ENCODE measurements around the gene SLC22A4.

The SLC22A4 gene

GRCh38 chr5:132301344-132302271, 7.4 kb downstream of the SLC22A4 start:
- TF ChIP-seq FOXP2 (optimal IDR thresholded peaks at IDR 0.05; ENCODE audit: borderline replicate concordance, extremely low read depth, extremely low read length, insufficient read depth) (no peak), POLR2AphosphoS5 (IDR thresholded peaks at IDR 0.05; ENCODE audit: low read depth, low read length) (no peak), TAF1 (IDR thresholded peaks at IDR 0.05; ENCODE audit: borderline replicate concordance, insufficient read depth, low read length) (no peak)

GRCh38 chr5:132302413-132302812, 8.2 kb downstream of the SLC22A4 start:
- no peak for TF ChIP-seq SIN3A (IDR thresholded peaks at IDR 0.05; ENCODE audit: borderline replicate concordance, insufficient read depth, low read length)
- no peak for TF ChIP-seq REST (IDR thresholded peaks at IDR 0.05; ENCODE audit: insufficient read depth in 1 of 2, low read depth in 2 of 2, low read length in 2 of 2)
- TF ChIP-seq POLR2AphosphoS5 (IDR thresholded peaks at IDR 0.05; ENCODE audit: low read depth, low read length) = no peak
- no peak for TF ChIP-seq FOXP2 (optimal IDR thresholded peaks at IDR 0.05; ENCODE audit: borderline replicate concordance, extremely low read depth, extremely low read length, insufficient read depth)
- TF ChIP-seq TAF1 (IDR thresholded peaks at IDR 0.05; ENCODE audit: borderline replicate concordance, insufficient read depth, low read length) = no peak

- no peak for TF ChIP-seq TAF1 (IDR thresholded peaks at IDR 0.05; ENCODE audit: borderline replicate concordance, insufficient read depth, low read length)
- no peak for TF ChIP-seq POLR2AphosphoS5 (IDR thresholded peaks at IDR 0.05; ENCODE audit: low read depth, low read length)
- no peak for TF ChIP-seq SIN3A (IDR thresholded peaks at IDR 0.05; ENCODE audit: borderline replicate concordance, insufficient read depth, low read length)
- TF ChIP-seq FOXP2 (optimal IDR thresholded peaks at IDR 0.05; ENCODE audit: borderline replicate concordance, extremely low read depth, extremely low read length, insufficient read depth) = no peak
- TF ChIP-seq REST (IDR thresholded peaks at IDR 0.05; ENCODE audit: insufficient read depth in 1 of 2, low read depth in 2 of 2, low read length in 2 of 2) = no peak
These were observed 9.4 kb downstream of the SLC22A4 start for GRCh38 chr5:132303589-132303988.

GRCh38 chr5:132305420-132305819, 11.2 kb downstream of the SLC22A4 start:
- TF ChIP-seq SIN3A (IDR thresholded peaks at IDR 0.05; ENCODE audit: borderline replicate concordance, insufficient read depth, low read length) (no peak), TAF1 (IDR thresholded peaks at IDR 0.05; ENCODE audit: borderline replicate concordance, insufficient read depth, low read length) (no peak), REST (IDR thresholded peaks at IDR 0.05; ENCODE audit: insufficient read depth in 1 of 2, low read depth in 2 of 2, low read length in 2 of 2) (no peak), FOXP2 (optimal IDR thresholded peaks at IDR 0.05; ENCODE audit: borderline replicate concordance, extremely low read depth, extremely low read length, insufficient read depth) (no peak), POLR2AphosphoS5 (IDR thresholded peaks at IDR 0.05; ENCODE audit: low read depth, low read length) (no peak)

GRCh38 chr5:132308701-132309100, 14.5 kb downstream of the SLC22A4 start:
- TF ChIP-seq SIN3A (IDR thresholded peaks at IDR 0.05; ENCODE audit: borderline replicate concordance, insufficient read depth, low read length) = no peak
- no peak for TF ChIP-seq REST (IDR thresholded peaks at IDR 0.05; ENCODE audit: insufficient read depth in 1 of 2, low read depth in 2 of 2, low read length in 2 of 2)
- TF ChIP-seq POLR2AphosphoS5 (IDR thresholded peaks at IDR 0.05; ENCODE audit: low read depth, low read length) = no peak
- no peak for TF ChIP-seq FOXP2 (optimal IDR thresholded peaks at IDR 0.05; ENCODE audit: borderline replicate concordance, extremely low read depth, extremely low read length, insufficient read depth)
- no peak for TF ChIP-seq TAF1 (IDR thresholded peaks at IDR 0.05; ENCODE audit: borderline replicate concordance, insufficient read depth, low read length)

Measured in PFSK-1 (cell line).